ENCODE results near the gene CTCF.

DNA sequence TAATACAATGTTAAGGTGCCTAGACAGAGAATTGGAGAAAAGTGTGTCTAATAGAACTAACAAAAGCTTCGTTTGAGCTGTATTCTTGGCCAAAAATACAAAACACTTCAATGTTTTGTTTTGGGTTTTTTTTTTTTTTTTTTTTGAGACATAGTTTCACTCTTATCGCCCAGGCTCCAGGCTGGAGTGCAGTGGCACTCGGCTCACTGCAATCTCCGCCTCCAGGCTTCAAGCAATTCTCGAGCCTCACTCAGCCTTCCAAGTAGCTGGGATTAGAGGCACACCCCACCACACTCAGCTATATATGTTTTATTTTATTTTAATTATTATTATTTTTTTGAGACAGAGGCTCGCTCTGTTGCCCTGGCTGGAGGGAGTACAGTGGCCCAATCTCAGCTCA lies 44.3 kb downstream of the CTCF start:
- TF ChIP-seq, protein P1, sequence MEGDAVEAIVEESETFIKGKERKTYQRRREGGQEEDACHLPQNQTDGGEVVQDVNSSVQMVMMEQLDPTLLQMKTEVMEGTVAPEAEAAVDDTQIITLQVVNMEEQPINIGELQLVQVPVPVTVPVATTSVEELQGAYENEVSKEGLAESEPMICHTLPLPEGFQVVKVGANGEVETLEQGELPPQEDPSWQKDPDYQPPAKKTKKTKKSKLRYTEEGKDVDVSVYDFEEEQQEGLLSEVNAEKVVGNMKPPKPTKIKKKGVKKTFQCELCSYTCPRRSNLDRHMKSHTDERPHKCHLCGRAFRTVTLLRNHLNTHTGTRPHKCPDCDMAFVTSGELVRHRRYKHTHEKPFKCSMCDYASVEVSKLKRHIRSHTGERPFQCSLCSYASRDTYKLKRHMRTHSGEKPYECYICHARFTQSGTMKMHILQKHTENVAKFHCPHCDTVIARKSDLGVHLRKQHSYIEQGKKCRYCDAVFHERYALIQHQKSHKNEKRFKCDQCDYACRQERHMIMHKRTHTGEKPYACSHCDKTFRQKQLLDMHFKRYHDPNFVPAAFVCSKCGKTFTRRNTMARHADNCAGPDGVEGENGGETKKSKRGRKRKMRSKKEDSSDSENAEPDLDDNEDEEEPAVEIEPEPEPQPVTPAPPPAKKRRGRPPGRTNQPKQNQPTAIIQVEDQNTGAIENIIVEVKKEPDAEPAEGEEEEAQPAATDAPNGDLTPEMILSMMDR (IDR thresholded peaks at IDR 0.05): no peak
- no peak for TF ChIP-seq POLR2A (IDR thresholded peaks at IDR 0.05)
- TF ChIP-seq POLR2AphosphoS5 (IDR thresholded peaks at IDR 0.05; ENCODE audit: insufficient read depth in 1 of 2, low read depth in 1 of 2): no peak
